ENCODE measurements around the gene GIN1.

DNA sequence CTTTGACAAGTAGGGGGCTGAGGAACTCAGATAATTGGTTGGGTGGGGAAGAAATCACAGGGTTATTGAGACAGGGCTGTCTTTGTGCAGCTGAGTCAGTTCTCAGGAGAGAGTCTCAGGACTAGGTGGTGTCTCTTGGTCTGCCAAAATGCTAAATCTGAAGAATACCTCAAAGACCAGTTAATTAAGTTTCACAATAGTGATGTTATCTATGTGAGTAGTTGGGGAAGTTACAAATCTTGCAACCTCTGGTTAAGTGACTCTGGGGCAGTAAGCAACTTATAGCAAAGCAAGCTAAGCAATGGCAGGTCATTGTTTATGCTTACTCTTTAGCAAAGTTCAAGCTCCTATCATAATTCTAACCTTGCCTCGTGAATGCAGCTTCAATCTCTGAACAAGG, 53.6 kb downstream of the GIN1 start:
- TF ChIP-seq, protein P1, sequence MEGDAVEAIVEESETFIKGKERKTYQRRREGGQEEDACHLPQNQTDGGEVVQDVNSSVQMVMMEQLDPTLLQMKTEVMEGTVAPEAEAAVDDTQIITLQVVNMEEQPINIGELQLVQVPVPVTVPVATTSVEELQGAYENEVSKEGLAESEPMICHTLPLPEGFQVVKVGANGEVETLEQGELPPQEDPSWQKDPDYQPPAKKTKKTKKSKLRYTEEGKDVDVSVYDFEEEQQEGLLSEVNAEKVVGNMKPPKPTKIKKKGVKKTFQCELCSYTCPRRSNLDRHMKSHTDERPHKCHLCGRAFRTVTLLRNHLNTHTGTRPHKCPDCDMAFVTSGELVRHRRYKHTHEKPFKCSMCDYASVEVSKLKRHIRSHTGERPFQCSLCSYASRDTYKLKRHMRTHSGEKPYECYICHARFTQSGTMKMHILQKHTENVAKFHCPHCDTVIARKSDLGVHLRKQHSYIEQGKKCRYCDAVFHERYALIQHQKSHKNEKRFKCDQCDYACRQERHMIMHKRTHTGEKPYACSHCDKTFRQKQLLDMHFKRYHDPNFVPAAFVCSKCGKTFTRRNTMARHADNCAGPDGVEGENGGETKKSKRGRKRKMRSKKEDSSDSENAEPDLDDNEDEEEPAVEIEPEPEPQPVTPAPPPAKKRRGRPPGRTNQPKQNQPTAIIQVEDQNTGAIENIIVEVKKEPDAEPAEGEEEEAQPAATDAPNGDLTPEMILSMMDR (IDR thresholded peaks at IDR 0.05; ENCODE audit: poor library complexity, severe bottlenecking) = no peak
- TF ChIP-seq SMC3 (conservative IDR thresholded peaks at IDR 0.05; ENCODE audit: poor library complexity) (no peak), RAD21 (conservative IDR thresholded peaks at IDR 0.05) (no peak), TAF1 (IDR thresholded peaks at IDR 0.05; ENCODE audit: low read depth) (no peak), EZH2 (IDR thresholded peaks at IDR 0.05; ENCODE audit: borderline replicate concordance, insufficient read depth, low read length, poor library complexity, severe bottlenecking) (no peak), POLR2AphosphoS5 (IDR thresholded peaks at IDR 0.05) (no peak), MXI1 (conservative IDR thresholded peaks at IDR 0.05; ENCODE audit: poor library complexity, severe bottlenecking) (no peak), EP300 (conservative IDR thresholded peaks at IDR 0.05; ENCODE audit: poor library complexity, severe bottlenecking) (no peak)
- TF ChIP-seq, protein P2, sequence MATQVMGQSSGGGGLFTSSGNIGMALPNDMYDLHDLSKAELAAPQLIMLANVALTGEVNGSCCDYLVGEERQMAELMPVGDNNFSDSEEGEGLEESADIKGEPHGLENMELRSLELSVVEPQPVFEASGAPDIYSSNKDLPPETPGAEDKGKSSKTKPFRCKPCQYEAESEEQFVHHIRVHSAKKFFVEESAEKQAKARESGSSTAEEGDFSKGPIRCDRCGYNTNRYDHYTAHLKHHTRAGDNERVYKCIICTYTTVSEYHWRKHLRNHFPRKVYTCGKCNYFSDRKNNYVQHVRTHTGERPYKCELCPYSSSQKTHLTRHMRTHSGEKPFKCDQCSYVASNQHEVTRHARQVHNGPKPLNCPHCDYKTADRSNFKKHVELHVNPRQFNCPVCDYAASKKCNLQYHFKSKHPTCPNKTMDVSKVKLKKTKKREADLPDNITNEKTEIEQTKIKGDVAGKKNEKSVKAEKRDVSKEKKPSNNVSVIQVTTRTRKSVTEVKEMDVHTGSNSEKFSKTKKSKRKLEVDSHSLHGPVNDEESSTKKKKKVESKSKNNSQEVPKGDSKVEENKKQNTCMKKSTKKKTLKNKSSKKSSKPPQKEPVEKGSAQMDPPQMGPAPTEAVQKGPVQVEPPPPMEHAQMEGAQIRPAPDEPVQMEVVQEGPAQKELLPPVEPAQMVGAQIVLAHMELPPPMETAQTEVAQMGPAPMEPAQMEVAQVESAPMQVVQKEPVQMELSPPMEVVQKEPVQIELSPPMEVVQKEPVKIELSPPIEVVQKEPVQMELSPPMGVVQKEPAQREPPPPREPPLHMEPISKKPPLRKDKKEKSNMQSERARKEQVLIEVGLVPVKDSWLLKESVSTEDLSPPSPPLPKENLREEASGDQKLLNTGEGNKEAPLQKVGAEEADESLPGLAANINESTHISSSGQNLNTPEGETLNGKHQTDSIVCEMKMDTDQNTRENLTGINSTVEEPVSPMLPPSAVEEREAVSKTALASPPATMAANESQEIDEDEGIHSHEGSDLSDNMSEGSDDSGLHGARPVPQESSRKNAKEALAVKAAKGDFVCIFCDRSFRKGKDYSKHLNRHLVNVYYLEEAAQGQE (IDR thresholded peaks at IDR 0.05; ENCODE audit: borderline replicate concordance) = no peak
